Activated naive CD8-positive, alpha-beta T cell treated with anti-CD3 and anti-CD28 coated beads, Interleukin-2, amount 50 U/mL, for 24 hours (primary cell): ENCODE results near the gene CAPG.
"Not testable (repeated sequence)": the region's sequence is repeated elsewhere in the genome, so short reads cannot be mapped to it uniquely, and the experiment has no call there.

ENCODE experiments used
- ATAC-seq: fragments of 150-1000 bp; cut with Tn5 transposase; one replicate; pipeline ENCODE4 v1.10.0; 2021
- DNase-seq: peaks from one replicate; pipeline ENCODE4 v3.0.0; 2021
- H3K27ac Mint-ChIP-seq: one replicate; pipeline ENCODE4 v1.8.0; 2021; ENCODE audit warnings: mild to moderate bottlenecking, mixed read lengths
- H3K27me3 Mint-ChIP-seq: one replicate; pipeline ENCODE4 v1.8.0; 2021; ENCODE audit warnings: mixed read lengths
- H3K36me3 Mint-ChIP-seq: one replicate; pipeline ENCODE4 v1.8.0; 2021; ENCODE audit warnings: low read depth, mixed read lengths
- H3K4me1 Mint-ChIP-seq: one replicate; pipeline ENCODE4 v1.8.0; 2021; ENCODE audit warnings: mixed read lengths
- H3K4me3 Mint-ChIP-seq: one replicate; pipeline ENCODE4 v1.8.0; 2021; ENCODE audit warnings: mild to moderate bottlenecking, moderate library complexity, mixed read lengths
- H3K9me3 Mint-ChIP-seq: one replicate; pipeline ENCODE4 v1.8.0; 2021; ENCODE audit warnings: mixed read lengths

Gene CAPG

GRCh38 chr2:85419009-85419675 is 9.0 kb upstream of the CAPG start:
- no peaks in the 10 kb centered on the region for H3K27me3 Mint-ChIP-seq
- peak overlapping the region; percentile 96 for H3K27ac Mint-ChIP-seq
- ATAC-seq, result no peak
- peak overlapping the region; percentile 86 for H3K4me3 Mint-ChIP-seq
- H3K9me3 Mint-ChIP-seq, result no peaks in the 10 kb centered on the region
- no peak for DNase-seq
- H3K36me3 Mint-ChIP-seq, result no peaks in the 10 kb centered on the region
- peaks cover 35% of the 10 kb centered on the region for H3K4me1 Mint-ChIP-seq

GRCh38 chr2:85418132-85419008 is 8.2 kb upstream of the CAPG start, which contains the start of gene SH2D6:
Gene SH2D6 (plus strand): TSS chr2:85418714. CDS start chr2:85429466, 10,752 bp downstream.
- no peaks in the 10 kb centered on the region for H3K9me3 Mint-ChIP-seq
- peak; percentile 82 for ATAC-seq
- peak within 1 kb of the TSS; percentile 86 for H3K4me3 Mint-ChIP-seq
- no peaks in the 10 kb centered on the region for H3K27me3 Mint-ChIP-seq
- peak within 1 kb of the TSS; percentile 96 for H3K27ac Mint-ChIP-seq
- DNase-seq, result peak; percentile 85
- no peaks in the 10 kb centered on the region for H3K36me3 Mint-ChIP-seq
- H3K4me1 Mint-ChIP-seq, result peaks cover 42% of the 10 kb centered on the region

- no peaks in the 10 kb centered on the region for H3K27me3 Mint-ChIP-seq
- peaks cover 49% of the 10 kb centered on the region for H3K4me1 Mint-ChIP-seq
- no peaks in the 10 kb centered on the region for H3K9me3 Mint-ChIP-seq
- no peak for DNase-seq
- no peaks in the 10 kb centered on the region for H3K36me3 Mint-ChIP-seq
- no peak overlapping the region for H3K4me3 Mint-ChIP-seq
- no peak for ATAC-seq
- no peak overlapping the region for H3K27ac Mint-ChIP-seq
Measured at GRCh38 chr2:85415980-85416650, 5.9 kb upstream of the CAPG start.

- no peaks in the 10 kb centered on the region for H3K9me3 Mint-ChIP-seq
- ATAC-seq, result no peak
- no peak for DNase-seq
- H3K4me1 Mint-ChIP-seq, result peaks cover 55% of the 10 kb centered on the region
- H3K4me3 Mint-ChIP-seq, result no peak overlapping the region
- peak overlapping the region; percentile 44 for H3K27ac Mint-ChIP-seq
- no peaks in the 10 kb centered on the region for H3K36me3 Mint-ChIP-seq
- no peaks in the 10 kb centered on the region for H3K27me3 Mint-ChIP-seq
Measured at GRCh38 chr2:85414761-85415553, 4.8 kb upstream of the CAPG start.

- peak overlapping the region; percentile 78 for H3K4me3 Mint-ChIP-seq
- DNase-seq, H3K9me3 Mint-ChIP-seq, ATAC-seq, H3K27ac Mint-ChIP-seq, H3K36me3 Mint-ChIP-seq, H3K27me3 Mint-ChIP-seq: not testable (repeated sequence)
- H3K4me1 Mint-ChIP-seq, result peaks cover 57% of the 10 kb centered on the region
Measured at GRCh38 chr2:85414421-85414759, 4.2 kb upstream of the CAPG start.

- H3K4me3 Mint-ChIP-seq, result peak overlapping the region; percentile 78
- no peaks in the 10 kb centered on the region for H3K9me3 Mint-ChIP-seq
- ATAC-seq, result peak; percentile 57
- H3K27me3 Mint-ChIP-seq, result no peaks in the 10 kb centered on the region
- no peaks in the 10 kb centered on the region for H3K36me3 Mint-ChIP-seq
- DNase-seq, result peak; percentile 71
- peaks cover 57% of the 10 kb centered on the region for H3K4me1 Mint-ChIP-seq
- H3K27ac Mint-ChIP-seq, result no peak overlapping the region
Measured at GRCh38 chr2:85413592-85414420, 3.6 kb upstream of the CAPG start.

- peaks cover 75% of the 10 kb centered on the region for H3K4me1 Mint-ChIP-seq
- no peak overlapping the region for H3K4me3 Mint-ChIP-seq
- H3K27ac Mint-ChIP-seq, result no peak overlapping the region
- DNase-seq (no peak), ATAC-seq (no peak)
- H3K27me3 Mint-ChIP-seq, result no peaks in the 10 kb centered on the region
- H3K36me3 Mint-ChIP-seq, result no peaks in the 10 kb centered on the region
- H3K9me3 Mint-ChIP-seq, result no peaks in the 10 kb centered on the region
Measured at GRCh38 chr2:85411405-85411748, 1.2 kb upstream of the CAPG start.

GRCh38 chr2:85410584-85411404 is 628 bp upstream of the CAPG start:
- DNase-seq (no peak), ATAC-seq (peak; percentile 6)
- peak overlapping the region; percentile 74 for H3K4me3 Mint-ChIP-seq
- H3K27me3 Mint-ChIP-seq, result no peaks in the 10 kb centered on the region
- H3K27ac Mint-ChIP-seq, result peak overlapping the region; percentile 56
- H3K36me3 Mint-ChIP-seq, result no peaks in the 10 kb centered on the region
- H3K4me1 Mint-ChIP-seq, result peaks cover 81% of the 10 kb centered on the region
- no peaks in the 10 kb centered on the region for H3K9me3 Mint-ChIP-seq

GRCh38 chr2:85405201-85406059 is 4.7 kb downstream of the CAPG start:
- Mint-ChIP-seq H3K4me1 (peaks cover 57% of the 10 kb centered on the region), H3K4me3 (peak overlapping the region; percentile 55), H3K27me3 (no peaks in the 10 kb centered on the region), H3K9me3 (peaks cover 11% of the 10 kb centered on the region), H3K36me3 (peaks cover 10% of the 10 kb centered on the region), H3K27ac (peak overlapping the region; percentile 85)
- ATAC-seq, result peak; percentile 95
- DNase-seq, result peak; percentile 79

GRCh38 chr2:85401844-85402243 is 8.3 kb downstream of the CAPG start:
- Mint-ChIP-seq H3K9me3 (peaks cover 11% of the 10 kb centered on the region), H3K27me3 (no peaks in the 10 kb centered on the region), H3K4me3 (no peak overlapping the region), H3K4me1 (peaks cover 27% of the 10 kb centered on the region), H3K36me3 (peaks cover 12% of the 10 kb centered on the region), H3K27ac (no peak overlapping the region)
- no peak for DNase-seq
- no peak for ATAC-seq

GRCh38 chr2:85401464-85401805 is 8.7 kb downstream of the CAPG start:
- no peak overlapping the region for H3K4me3 Mint-ChIP-seq
- peaks cover 11% of the 10 kb centered on the region for H3K9me3 Mint-ChIP-seq
- H3K27me3 Mint-ChIP-seq, result no peaks in the 10 kb centered on the region
- DNase-seq (no peak), ATAC-seq (no peak)
- peaks cover 12% of the 10 kb centered on the region for H3K36me3 Mint-ChIP-seq
- H3K27ac Mint-ChIP-seq, result no peak overlapping the region
- H3K4me1 Mint-ChIP-seq, result peaks cover 25% of the 10 kb centered on the region
